Measurements from ENCODE around the gene GATA3. TPM values are rescaled to one million over a fixed set of nuclear protein-coding genes. Genes with fewer than 3 reads are reported as not detected.

Gene GATA3
- total and polyA plus RNA-seq, 3 donors from 2014 or later: 0.31 to 1.9 (median 0.50) TPM

GRCh38 chr10:8088504-8088903 lies 34.0 kb downstream of the GATA3 start:
- no peak for TF ChIP-seq POLR2A (IDR thresholded peaks at IDR 0.05)
- TF ChIP-seq, protein P1, sequence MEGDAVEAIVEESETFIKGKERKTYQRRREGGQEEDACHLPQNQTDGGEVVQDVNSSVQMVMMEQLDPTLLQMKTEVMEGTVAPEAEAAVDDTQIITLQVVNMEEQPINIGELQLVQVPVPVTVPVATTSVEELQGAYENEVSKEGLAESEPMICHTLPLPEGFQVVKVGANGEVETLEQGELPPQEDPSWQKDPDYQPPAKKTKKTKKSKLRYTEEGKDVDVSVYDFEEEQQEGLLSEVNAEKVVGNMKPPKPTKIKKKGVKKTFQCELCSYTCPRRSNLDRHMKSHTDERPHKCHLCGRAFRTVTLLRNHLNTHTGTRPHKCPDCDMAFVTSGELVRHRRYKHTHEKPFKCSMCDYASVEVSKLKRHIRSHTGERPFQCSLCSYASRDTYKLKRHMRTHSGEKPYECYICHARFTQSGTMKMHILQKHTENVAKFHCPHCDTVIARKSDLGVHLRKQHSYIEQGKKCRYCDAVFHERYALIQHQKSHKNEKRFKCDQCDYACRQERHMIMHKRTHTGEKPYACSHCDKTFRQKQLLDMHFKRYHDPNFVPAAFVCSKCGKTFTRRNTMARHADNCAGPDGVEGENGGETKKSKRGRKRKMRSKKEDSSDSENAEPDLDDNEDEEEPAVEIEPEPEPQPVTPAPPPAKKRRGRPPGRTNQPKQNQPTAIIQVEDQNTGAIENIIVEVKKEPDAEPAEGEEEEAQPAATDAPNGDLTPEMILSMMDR (IDR thresholded peaks at IDR 0.05): no peak
- no peak for DNase-seq
- Histone ChIP-seq H3K36me3 (ENCODE audit: low read depth, missing control alignments) (no peaks in the 10 kb centered on the region), H3K4me1 (no peaks in the 10 kb centered on the region), H3K4me3 (no peak overlapping the region), H3K27me3 (no peaks in the 10 kb centered on the region), H3K9me3 (no peaks in the 10 kb centered on the region), H3K27ac (no peak overlapping the region)
- intact Hi-C loops (cut with DNase I; ENCODE audit: low total_unique reads): no loop called here
- 60 to 79% methylated on average over 6 of the region's 6 CpGs for WGBS, 2 donors

DNA sequence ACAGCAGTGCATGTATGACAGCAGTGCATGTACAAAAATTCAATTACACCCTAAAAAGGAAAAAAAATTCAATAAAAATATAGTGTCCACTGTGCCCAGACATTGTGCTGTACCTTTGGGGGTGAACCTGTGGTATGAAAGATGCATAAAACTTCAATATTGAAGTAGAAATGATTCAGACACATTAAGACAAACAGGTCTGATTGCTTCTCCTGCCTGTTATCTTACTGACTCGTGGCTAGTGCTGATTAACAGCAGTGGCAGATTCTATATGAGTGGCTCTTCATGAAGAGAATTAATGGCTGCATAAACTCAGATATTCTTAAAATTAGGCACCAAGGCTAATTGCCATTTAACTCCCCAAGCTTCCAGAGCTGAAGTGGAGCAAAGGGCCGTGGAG lies 37.9 kb downstream of the GATA3 start:
- no peak for DNase-seq
- intact Hi-C loops (cut with DNase I; ENCODE audit: low total_unique reads): no loop called here
- TF ChIP-seq, protein P1 (IDR thresholded peaks at IDR 0.05): no peak
- no peak for TF ChIP-seq POLR2A (IDR thresholded peaks at IDR 0.05)
- Histone ChIP-seq H3K27me3 (no peaks in the 10 kb centered on the region), H3K27ac (no peak overlapping the region), H3K4me1 (no peaks in the 10 kb centered on the region), H3K4me3 (no peak overlapping the region), H3K9me3 (no peaks in the 10 kb centered on the region), H3K36me3 (ENCODE audit: low read depth, missing control alignments) (no peaks in the 10 kb centered on the region)
- WGBS, 2 donors: 52 to 57% methylated on average over 2 of the region's 2 CpGs

GRCh38 chr10:8095959-8096358 lies 41.5 kb downstream of the GATA3 start:
- WGBS, 2 donors: 61 to 68% methylated on average over 14 of the region's 14 CpGs
- intact Hi-C loops (cut with DNase I; ENCODE audit: low total_unique reads): no loop called here
- no peak for TF ChIP-seq POLR2A (IDR thresholded peaks at IDR 0.05)
- TF ChIP-seq, protein P1 (IDR thresholded peaks at IDR 0.05): no peak
- no peaks in the 10 kb centered on the region for H3K27me3 ChIP-seq
- H3K9me3 ChIP-seq: no peaks in the 10 kb centered on the region
- H3K36me3 ChIP-seq (ENCODE audit: low read depth, missing control alignments): no peaks in the 10 kb centered on the region
- H3K4me1 ChIP-seq: no peaks in the 10 kb centered on the region
- no peak overlapping the region for H3K4me3 ChIP-seq
- no peak for DNase-seq
- no peak overlapping the region for H3K27ac ChIP-seq

GRCh38 chr10:8096931-8097330 lies 42.4 kb downstream of the GATA3 start:
- intact Hi-C loops (cut with DNase I; ENCODE audit: low total_unique reads): no loop called here
- no peaks in the 10 kb centered on the region for H3K9me3 ChIP-seq
- H3K36me3 ChIP-seq (ENCODE audit: low read depth, missing control alignments): no peaks in the 10 kb centered on the region
- no peak for DNase-seq
- TF ChIP-seq POLR2A (IDR thresholded peaks at IDR 0.05): no peak
- TF ChIP-seq, protein P1 (IDR thresholded peaks at IDR 0.05): no peak
- H3K27me3 ChIP-seq: no peaks in the 10 kb centered on the region
- WGBS, 2 donors: 89 to 91% methylated on average over 5 of the region's 5 CpGs
- H3K4me3 ChIP-seq: no peak overlapping the region
- H3K4me1 ChIP-seq: no peaks in the 10 kb centered on the region
- no peak overlapping the region for H3K27ac ChIP-seq

GRCh38 chr10:8100366-8100765 lies 45.9 kb downstream of the GATA3 start:
- TF ChIP-seq, protein P1 (IDR thresholded peaks at IDR 0.05): no peak
- no peak for TF ChIP-seq POLR2A (IDR thresholded peaks at IDR 0.05)

More at GRCh38 chr10:8100366-8100765, 45.9 kb downstream of the GATA3 start:
- WGBS, 2 donors: 60 to 62% methylated on average over 4 of the region's 4 CpGs
- Histone ChIP-seq H3K36me3 (ENCODE audit: low read depth, missing control alignments) (no peaks in the 10 kb centered on the region), H3K27ac (no peak overlapping the region), H3K4me3 (no peak overlapping the region), H3K4me1 (no peaks in the 10 kb centered on the region), H3K9me3 (no peaks in the 10 kb centered on the region), H3K27me3 (no peaks in the 10 kb centered on the region)
- intact Hi-C loops (cut with DNase I; ENCODE audit: low total_unique reads): no loop called here
- DNase-seq: no peak

All from testis (tissue), 3 donors.